Prostate gland (tissue), 2 donors: Measurements from ENCODE around the gene NAV2. TPM values are rescaled to one million over a fixed set of nuclear protein-coding genes. Genes with fewer than 3 reads are reported as not detected.

ENCODE experiments used
- DNase-seq: peaks from one replicate; pipeline ENCODE4 v3.0.0-alpha.2; 2019; ENCODE audit warnings: low spot score
- H3K27ac ChIP-seq, 2 donors: fragments of 200-600 bp; sonication (generic); 2 replicates each; pipeline ENCODE4 v1.5.1; 2017 to 2019
- H3K27me3 ChIP-seq: fragments of 200-600 bp; sonication (generic); replicated peaks from 2 replicates; pipeline ENCODE4 v1.5.1; 2019; ENCODE audit not compliant: insufficient read depth
- H3K36me3 ChIP-seq, 2 donors: fragments of 200-600 bp; sonication (generic); 1 replicate in 1 of 2; 2 replicates in 1 of 2; pipeline versions ENCODE4 v1.5.1 to v1.8.1; 2017 to 2019
- H3K4me1 ChIP-seq: fragments of 200-600 bp; sonication (generic); replicated peaks from 2 replicates; pipeline ENCODE4 v1.5.1; 2019
- H3K4me3 ChIP-seq, 2 donors: fragments of 200-600 bp; sonication (generic); 2 replicates each; pipeline ENCODE4 v1.5.1; 2017 to 2019
- H3K9me3 ChIP-seq: fragments of 200-600 bp; sonication (generic); 2 replicates; pipeline ENCODE4 v1.5.1; 2017
- POLR2A ChIP-seq: fragments of 450-650 bp; IDR thresholded peaks from one replicate; pipeline ENCODE4 v1.6.1; 2016; ENCODE audit warnings: antibody characterized with exemption, mild to moderate bottlenecking
- POLR2AphosphoS5 ChIP-seq: sonication (generic); formaldehyde crosslinking; IDR thresholded peaks from one replicate; pipeline ENCODE4 v1.6.1; 2017; ENCODE audit warnings: antibody characterized with exemption
- WGBS: methylation state at CpG from one replicate; pipeline ENCODE4 v1.1.5; 2018; 5-methylcytosine and 5-hydroxymethylcytosine counted together
- intact Hi-C: fragments of 100-400 bp; cut with DNase I; formaldehyde crosslinking; loops from one replicate; pipeline ENCODE4 v1.14.2; 2022
- microRNA-seq: library from miRNA; unstranded; fragments of <30 nt; microRNA quantifications from one replicate; pipeline ENCODE4, GENCODE V29; 2016
- small RNA-seq, 2 donors: library from RNA; depleted of rRNA; stranded (forward); fragments of <200 nt; gene quantifications; one replicate each; pipeline ENCODE3, GENCODE V24; 2016
- total RNA-seq, 2 donors: library from RNA; depleted of rRNA; stranded (reverse); fragments of >200 nt; gene quantifications; one replicate each; pipeline ENCODE4 v1.1.0, GENCODE V29; 2016
- TF ChIP-seq, protein P1 (sequence below), 4 experiments: fragments of 200-600 bp in 2 of 4; fragments of 450-650 bp in 2 of 4; sonication (generic) in 2 of 4; IDR thresholded peaks; 1 replicate in 3 of 4; 2 replicates in 1 of 4; pipeline ENCODE4 v1.5.1; 2016 to 2019; ENCODE audit warnings: antibody characterized with exemption in 4 of 4, mild to moderate bottlenecking in 2 of 4, moderate library complexity in 2 of 4

The NAV2 gene
- total RNA-seq, 2 donors from 2014 or later: 17.1 to 26.6 TPM

DNA sequence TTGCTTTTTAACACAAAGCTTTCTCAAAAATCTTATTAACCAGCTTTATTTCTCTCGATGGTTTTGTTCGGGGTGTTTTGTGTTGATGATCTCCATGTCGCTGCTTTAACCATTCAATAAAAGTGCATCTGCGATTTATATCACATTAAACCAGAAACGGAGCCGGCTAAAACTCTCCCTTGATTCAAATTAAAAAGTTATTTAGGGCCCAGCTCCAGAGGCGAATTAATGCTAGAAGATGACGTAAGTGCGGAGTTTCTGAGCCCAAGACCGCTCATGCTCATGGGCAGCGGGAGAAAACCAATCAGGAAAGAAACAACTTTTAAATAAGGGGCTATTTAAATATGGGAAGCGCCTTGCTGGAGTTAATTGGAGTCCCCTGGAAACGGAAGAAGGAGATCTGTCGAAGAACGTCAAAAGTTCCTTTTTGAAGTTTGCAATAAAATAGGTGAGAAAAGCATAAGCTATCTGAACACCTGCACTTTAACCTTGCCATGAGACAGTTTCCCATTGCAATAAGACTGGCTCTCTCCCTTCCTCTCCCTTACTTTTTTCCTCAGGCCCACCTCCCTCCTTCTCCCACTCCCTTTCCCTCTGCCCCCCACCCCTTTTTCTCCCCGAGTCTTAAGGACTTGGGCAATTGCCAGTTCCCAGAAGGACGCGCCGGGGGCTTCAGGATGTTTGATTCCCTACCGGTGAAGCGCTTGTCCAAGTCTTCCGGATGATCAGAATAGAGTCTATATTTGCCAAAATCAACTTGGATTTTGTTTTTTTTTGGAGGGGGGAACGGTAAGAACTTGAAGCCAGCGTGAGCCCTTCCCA is 449.5 kb downstream of the NAV2 start:
- intact Hi-C loops: no loop called here
- Histone ChIP-seq H3K36me3 (no peaks in the 10 kb centered on the region), H3K9me3 (no peaks in the 10 kb centered on the region), H3K4me3 (no peak overlapping the region), H3K27ac (no peak overlapping the region), H3K27me3 (peaks cover 60% of the 10 kb centered on the region), H3K4me1 (no peaks in the 10 kb centered on the region)
- 6% methylated on average over 24 of the region's 24 CpGs for WGBS
- TF ChIP-seq, protein P1, sequence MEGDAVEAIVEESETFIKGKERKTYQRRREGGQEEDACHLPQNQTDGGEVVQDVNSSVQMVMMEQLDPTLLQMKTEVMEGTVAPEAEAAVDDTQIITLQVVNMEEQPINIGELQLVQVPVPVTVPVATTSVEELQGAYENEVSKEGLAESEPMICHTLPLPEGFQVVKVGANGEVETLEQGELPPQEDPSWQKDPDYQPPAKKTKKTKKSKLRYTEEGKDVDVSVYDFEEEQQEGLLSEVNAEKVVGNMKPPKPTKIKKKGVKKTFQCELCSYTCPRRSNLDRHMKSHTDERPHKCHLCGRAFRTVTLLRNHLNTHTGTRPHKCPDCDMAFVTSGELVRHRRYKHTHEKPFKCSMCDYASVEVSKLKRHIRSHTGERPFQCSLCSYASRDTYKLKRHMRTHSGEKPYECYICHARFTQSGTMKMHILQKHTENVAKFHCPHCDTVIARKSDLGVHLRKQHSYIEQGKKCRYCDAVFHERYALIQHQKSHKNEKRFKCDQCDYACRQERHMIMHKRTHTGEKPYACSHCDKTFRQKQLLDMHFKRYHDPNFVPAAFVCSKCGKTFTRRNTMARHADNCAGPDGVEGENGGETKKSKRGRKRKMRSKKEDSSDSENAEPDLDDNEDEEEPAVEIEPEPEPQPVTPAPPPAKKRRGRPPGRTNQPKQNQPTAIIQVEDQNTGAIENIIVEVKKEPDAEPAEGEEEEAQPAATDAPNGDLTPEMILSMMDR (IDR thresholded peaks at IDR 0.05): no peak
- TF ChIP-seq POLR2A (no peak), POLR2AphosphoS5 (no peak)
- no peak for DNase-seq

DNA sequence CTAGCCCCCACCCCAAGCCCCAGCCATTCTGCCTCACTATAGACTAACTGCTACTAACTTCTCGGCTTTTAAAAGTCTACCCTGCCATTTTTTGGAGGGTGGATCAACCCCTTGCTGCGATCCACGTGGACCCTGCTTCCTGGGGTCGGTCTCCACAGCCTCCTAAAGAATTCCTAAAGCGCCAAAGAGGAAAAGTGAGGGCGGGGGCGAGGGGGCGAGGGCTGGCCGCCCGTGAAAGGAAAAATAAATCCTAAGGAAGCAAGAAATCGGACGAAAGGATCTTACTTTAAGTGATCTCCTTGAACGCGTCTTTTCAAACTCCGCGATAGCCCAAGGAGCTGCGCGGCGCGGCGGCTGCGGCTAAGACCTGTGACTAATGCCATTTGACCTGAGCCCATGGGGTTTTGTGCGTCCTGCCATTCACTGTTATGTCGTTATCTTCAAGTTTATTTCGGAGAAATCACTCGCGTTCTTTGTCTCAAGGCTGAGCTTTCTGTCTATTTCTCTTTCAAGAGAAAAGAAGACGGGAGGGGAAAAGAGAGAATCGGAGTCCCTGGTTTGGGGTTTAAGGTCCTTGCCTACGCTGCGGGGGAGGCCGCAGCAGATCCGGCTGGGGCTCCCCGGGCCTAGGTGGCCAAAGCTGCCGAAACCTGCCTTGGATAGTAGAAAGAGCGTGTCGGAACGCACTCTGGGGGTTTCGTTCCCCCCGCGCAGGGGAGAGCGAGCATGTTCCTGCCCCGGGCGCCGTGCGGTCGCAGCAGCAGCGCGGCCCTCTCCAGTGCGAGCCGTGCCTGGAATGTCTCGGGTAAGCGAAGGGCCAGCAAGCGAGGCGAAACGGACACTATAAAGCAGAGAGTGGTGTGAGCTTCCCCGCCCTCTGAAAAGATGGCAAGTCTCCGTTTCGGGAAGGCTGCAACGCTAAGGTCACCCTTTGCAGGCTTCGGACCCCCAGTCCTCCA is 450.5 kb downstream of the NAV2 start:
- DNase-seq: no peak
- H3K4me3 ChIP-seq: peak overlapping the region in 1 of 2 donors; percentile 2
- H3K4me1 ChIP-seq: no peaks in the 10 kb centered on the region
- no peaks in the 10 kb centered on the region for H3K9me3 ChIP-seq
- no peak overlapping the region for H3K27ac ChIP-seq
- H3K27me3 ChIP-seq: peaks cover 53% of the 10 kb centered on the region
- TF ChIP-seq POLR2A (no peak), POLR2AphosphoS5 (no peak)
- TF ChIP-seq, protein P1 (IDR thresholded peaks at IDR 0.05): no peak
- intact Hi-C loops: no loop called here
- no peaks in the 10 kb centered on the region for H3K36me3 ChIP-seq
- 4% methylated on average over 59 of the region's 61 CpGs for WGBS

DNA sequence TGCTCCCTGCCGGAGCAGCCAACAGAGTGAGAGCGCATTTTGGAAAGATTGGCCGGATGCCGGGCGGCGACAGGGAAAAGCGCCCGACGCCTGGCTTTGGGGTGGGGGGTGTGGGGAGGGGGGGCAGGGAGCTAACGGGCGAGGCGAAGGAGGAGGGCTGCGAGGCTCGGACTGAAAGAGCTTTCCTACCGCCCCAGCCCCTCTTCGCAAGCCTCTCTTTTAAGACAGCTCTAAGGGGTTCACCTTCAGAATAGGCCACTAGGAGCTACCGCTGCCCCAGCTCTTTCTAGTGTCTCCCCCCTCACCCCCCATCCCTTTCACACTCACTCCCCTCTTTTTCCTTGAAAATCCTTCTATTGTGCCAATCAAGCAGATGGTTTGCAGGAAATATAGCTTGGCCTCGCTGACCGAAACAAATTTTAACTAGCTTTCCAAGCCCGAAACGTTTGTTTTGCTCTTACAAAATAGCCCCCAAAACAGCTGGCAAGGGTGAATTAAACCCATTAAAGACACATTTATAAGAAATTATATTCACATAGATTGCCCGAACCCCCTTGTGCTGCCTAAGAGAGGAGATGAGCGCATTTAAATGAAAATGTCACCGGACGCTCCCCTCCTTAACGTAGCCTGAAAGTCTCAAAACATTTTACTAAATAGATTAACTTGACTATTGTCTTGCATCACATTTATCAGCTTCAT is 451.3 kb downstream of the NAV2 start:
- H3K27ac ChIP-seq: no peak overlapping the region
- 12% methylated on average over 26 of the region's 26 CpGs for WGBS
- TF ChIP-seq, protein P1 (IDR thresholded peaks at IDR 0.05): no peak
- no peak for TF ChIP-seq POLR2A
- no peak for TF ChIP-seq POLR2AphosphoS5
- intact Hi-C loops: no loop called here
- peaks cover 50% of the 10 kb centered on the region for H3K27me3 ChIP-seq
- H3K4me1 ChIP-seq: no peaks in the 10 kb centered on the region
- no peaks in the 10 kb centered on the region for H3K9me3 ChIP-seq
- DNase-seq: no peak
- H3K4me3 ChIP-seq: no peak overlapping the region
- H3K36me3 ChIP-seq: no peaks in the 10 kb centered on the region

Small RNA genes lying within 50 kb of the gene (microRNA-seq; reads per million reads assigned to microRNA genes)
- not detected for gene MIR4694

Small RNA genes lying within 50 kb of the gene (small RNA-seq; reads per million reads assigned to genes)
- gene MIR4694: 0 reads per million in 2 donors
